WTC11 (cell line): ENCODE measurements around the gene DSC3. TPM values are rescaled to one million over a fixed set of nuclear protein-coding genes. Genes with fewer than 3 reads are reported as not detected.

Experiments used
- ATAC-seq: fragments of 200-7000 bp; cut with Tn5 transposase; 2 replicates; pipeline ENCODE4 v1.10.0; 2021; ENCODE audit warnings: mild to moderate bottlenecking, moderate library complexity
- CTCF ChIA-PET: fragments of 300-600 bp; sonication (Branson Sonifier 250); formaldehyde crosslinking; loops from one replicate; lab custom pipeline; 2021; ENCODE audit warnings: antibody characterized with exemption; lab: Charles Lee
- POLR2A ChIA-PET: fragments of 350-600 bp; sonication (Branson Sonifier 250); formaldehyde crosslinking; loops from one replicate; lab custom pipeline; 2021; ENCODE audit warnings: antibody characterized with exemption; lab: Charles Lee
- DNase-seq: peaks from one replicate; pipeline ENCODE4 v3.0.0; 2021; ENCODE audit warnings: low spot score
- H3K27ac Mint-ChIP-seq: 2 replicates; pipeline ENCODE4 v1.8.0; 2021; ENCODE audit warnings: mixed read lengths
- H3K27me3 Mint-ChIP-seq: 2 replicates; pipeline ENCODE4 v1.8.0; 2021; ENCODE audit warnings: low read depth, mild to moderate bottlenecking, moderate library complexity, mixed read lengths
- H3K36me3 Mint-ChIP-seq: 2 replicates; pipeline ENCODE4 v1.8.0; 2021; ENCODE audit warnings: mixed read lengths
- H3K4me1 Mint-ChIP-seq: 2 replicates; pipeline ENCODE4 v1.8.0; 2022; ENCODE audit warnings: mixed read lengths
- H3K4me3 Mint-ChIP-seq: 2 replicates; pipeline ENCODE4 v1.8.0; 2021; ENCODE audit warnings: mild to moderate bottlenecking, moderate library complexity, mixed read lengths
- H3K9me3 Mint-ChIP-seq: 2 replicates; pipeline ENCODE4 v1.8.0; 2021; ENCODE audit warnings: mixed read lengths
- AFF4 ChIP-seq: sonication (generic); formaldehyde crosslinking; IDR thresholded peaks from 2 replicates; pipeline ENCODE4 v1.8.1; 2023; ENCODE audit warnings: mild to moderate bottlenecking, missing genetic modification reagents, borderline replicate concordance
- AR ChIP-seq: fragments of 250-450 bp; sonication (Bioruptor Pico); IDR thresholded peaks from 2 replicates; pipeline ENCODE4 v1.9.0; 2021; ENCODE audit warnings: mild to moderate bottlenecking
- ARID4B ChIP-seq: sonication (generic); formaldehyde crosslinking; IDR thresholded peaks from 2 replicates; pipeline ENCODE4 v1.8.0; 2023; ENCODE audit warnings: missing genetic modification reagents, mild to moderate bottlenecking, borderline replicate concordance
- ATF2 ChIP-seq: sonication (generic); formaldehyde crosslinking; IDR thresholded peaks from 2 replicates; pipeline ENCODE4 v1.8.1; 2022; ENCODE audit warnings: low read depth, missing genetic modification reagents, borderline replicate concordance
- E2F1 ChIP-seq: sonication (generic); formaldehyde crosslinking; IDR thresholded peaks from 2 replicates; pipeline ENCODE4 v1.8.0; 2022; ENCODE audit warnings: mild to moderate bottlenecking, missing genetic modification reagents
- EMX1 ChIP-seq: fragments of 250-450 bp; sonication (Bioruptor Pico); IDR thresholded peaks from 2 replicates; pipeline ENCODE4 v1.8.0; 2021; ENCODE audit warnings: mild to moderate bottlenecking
- FOXP4 ChIP-seq: sonication (generic); formaldehyde crosslinking; IDR thresholded peaks from 2 replicates; pipeline ENCODE4 v1.8.0; 2022; ENCODE audit warnings: mild to moderate bottlenecking, missing genetic modification reagents
- GRHL2 ChIP-seq: fragments of 250-450 bp; sonication (Bioruptor Pico); IDR thresholded peaks from 2 replicates; pipeline ENCODE4 v1.8.0; 2022; ENCODE audit warnings: mild to moderate bottlenecking, moderate library complexity; ENCODE audit not compliant: insufficient replicate concordance, severe bottlenecking
- HMGA2 ChIP-seq: fragments of 250-450 bp; sonication (Bioruptor Pico); IDR thresholded peaks from 2 replicates; pipeline ENCODE4 v1.4.0; 2021; ENCODE audit warnings: mild to moderate bottlenecking, moderate library complexity
- NR2C2 ChIP-seq: sonication (generic); formaldehyde crosslinking; IDR thresholded peaks from 2 replicates; pipeline ENCODE4 v1.8.0; 2022; ENCODE audit warnings: mild to moderate bottlenecking, missing genetic modification reagents
- SMAD3 ChIP-seq: sonication (generic); formaldehyde crosslinking; IDR thresholded peaks from 2 replicates; pipeline ENCODE4 v1.8.0; 2022; ENCODE audit warnings: missing genetic modification reagents, mild to moderate bottlenecking, borderline replicate concordance
- STAT6 ChIP-seq: sonication (generic); formaldehyde crosslinking; conservative IDR thresholded peaks from 2 replicates; pipeline ENCODE4 v1.8.1; 2023; ENCODE audit warnings: mild to moderate bottlenecking, low read depth, missing genetic modification reagents, moderate library complexity
- ZNF281 ChIP-seq: sonication (generic); formaldehyde crosslinking; IDR thresholded peaks from 2 replicates; pipeline ENCODE4 v1.8.0; 2023; ENCODE audit warnings: mild to moderate bottlenecking, missing genetic modification reagents
- ZNF416 ChIP-seq: fragments of 250-450 bp; sonication (Bioruptor Pico); IDR thresholded peaks from 2 replicates; pipeline ENCODE4 v1.9.0; 2021; ENCODE audit warnings: mild to moderate bottlenecking, inconsistent platforms
- total RNA-seq: library from RNA; stranded (reverse); gene quantifications from 3 replicates; pipeline ENCODE4 v1.2.3, GENCODE V29; 2021

Gene DSC3
- total RNA-seq, 1 experiment from 2014 or later, result 2.6 TPM

GRCh38 chr18:30969670-30970170, 72.8 kb downstream of the DSC3 start:
- H3K9me3 Mint-ChIP-seq, result no peaks in the 10 kb centered on the region
- no peaks in the 10 kb centered on the region for H3K27me3 Mint-ChIP-seq
- ChIA-PET POLR2A (no interaction called here), CTCF (interaction anchor here (1.0 to 1.4 kb wide), 3 partner anchors 14 to 1095 kb away, joined by 3 to 4 read pairs (median 3); no protein-coding TSS in a partner anchor)
- ATAC-seq, result no peak
- 0 out of 2 replicates have a peak, but pooled peaks cover 2% of the 10 kb centered on the region for H3K4me1 Mint-ChIP-seq
- no peak overlapping the region for H3K27ac Mint-ChIP-seq
- H3K4me3 Mint-ChIP-seq, result no peak overlapping the region
- no peak for DNase-seq
- no peaks in the 10 kb centered on the region for H3K36me3 Mint-ChIP-seq
- TF ChIP-seq FOXP4 (CRISPR knock-in tag) (no peak), NR2C2 (no peak), AFF4 (CRISPR knock-in tag) (no peak), AR (CRISPR knock-in tag) (no peak), ZNF281 (no peak), ATF2 (CRISPR knock-in tag) (no peak), ZNF416 (no peak), STAT6 (CRISPR knock-in tag) (no peak), HMGA2 (CRISPR knock-in tag) (no peak), EMX1 (CRISPR knock-in tag) (no peak), ARID4B (CRISPR knock-in tag) (no peak), SMAD3 (no peak), GRHL2 (CRISPR knock-in tag) (no peak), E2F1 (no peak)
